Measurements from ENCODE around the gene EPHB1. TPM values are rescaled to one million over a fixed set of nuclear protein-coding genes. Genes with fewer than 3 reads are reported as not detected.

Gene EPHB1
- polyA plus RNA-seq, 1 donor: 3.7 TPM

- Histone ChIP-seq H3K9me3 (ENCODE audit: control insufficient read depth, low read depth, low read length) (no peaks in the 10 kb centered on the region), H3K4me1 (ENCODE audit: control insufficient read depth, insufficient read depth, low read length) (no peaks in the 10 kb centered on the region), H3K4me3 (ENCODE audit: low read length) (no peak overlapping the region), H3K27me3 (ENCODE audit: control insufficient read depth, insufficient read depth, low read length) (peaks cover 7% of the 10 kb centered on the region), H3K36me3 (ENCODE audit: control insufficient read depth, insufficient read depth, low read length) (no peaks in the 10 kb centered on the region), H3K27ac (ENCODE audit: low read length) (no peak overlapping the region)
- WGBS (ENCODE audit: insufficient coverage, low lambda C conversion rate): no CpG with 5 or more reads among the region's 2 CpGs
- no peak for DNase-seq
These were observed 447.2 kb downstream of the EPHB1 start for GRCh38 chr3:135242285-135242684.

- WGBS (ENCODE audit: insufficient coverage, low lambda C conversion rate): no CpG with 5 or more reads among the region's 3 CpGs
- Histone ChIP-seq H3K27ac (ENCODE audit: low read length) (no peak overlapping the region), H3K4me3 (ENCODE audit: low read length) (no peak overlapping the region), H3K27me3 (ENCODE audit: control insufficient read depth, insufficient read depth, low read length) (peaks cover 4% of the 10 kb centered on the region), H3K4me1 (ENCODE audit: control insufficient read depth, insufficient read depth, low read length) (no peaks in the 10 kb centered on the region), H3K36me3 (ENCODE audit: control insufficient read depth, insufficient read depth, low read length) (no peaks in the 10 kb centered on the region), H3K9me3 (ENCODE audit: control insufficient read depth, low read depth, low read length) (no peaks in the 10 kb centered on the region)
- DNase-seq: no peak
These were observed 448.6 kb downstream of the EPHB1 start for GRCh38 chr3:135243616-135244015.

- no peaks in the 10 kb centered on the region for H3K9me3 ChIP-seq (ENCODE audit: control insufficient read depth, low read depth, low read length)
- no CpG with 5 or more reads among the region's 1 CpG for WGBS (ENCODE audit: insufficient coverage, low lambda C conversion rate)
These were observed 451.0 kb downstream of the EPHB1 start for GRCh38 chr3:135246027-135246426.

GRCh38 chr3:135248213-135248612, 453.2 kb downstream of the EPHB1 start:
- 92% methylated on average over 2 of the region's 12 CpGs for WGBS (ENCODE audit: insufficient coverage, low lambda C conversion rate)
- Histone ChIP-seq H3K9me3 (ENCODE audit: control insufficient read depth, low read depth, low read length) (no peaks in the 10 kb centered on the region), H3K36me3 (ENCODE audit: control insufficient read depth, insufficient read depth, low read length) (no peaks in the 10 kb centered on the region)

More at GRCh38 chr3:135246027-135246426, 451.0 kb downstream of the EPHB1 start:
- Histone ChIP-seq H3K4me3 (ENCODE audit: low read length) (no peak overlapping the region), H3K27ac (ENCODE audit: low read length) (no peak overlapping the region), H3K4me1 (ENCODE audit: control insufficient read depth, insufficient read depth, low read length) (no peaks in the 10 kb centered on the region), H3K36me3 (ENCODE audit: control insufficient read depth, insufficient read depth, low read length) (no peaks in the 10 kb centered on the region), H3K27me3 (ENCODE audit: control insufficient read depth, insufficient read depth, low read length) (no peaks in the 10 kb centered on the region)
- DNase-seq: no peak

GRCh38 chr3:135249186-135249585, 454.1 kb downstream of the EPHB1 start:
- Histone ChIP-seq H3K4me3 (ENCODE audit: low read length) (no peak overlapping the region), H3K9me3 (ENCODE audit: control insufficient read depth, low read depth, low read length) (no peaks in the 10 kb centered on the region), H3K27ac (ENCODE audit: low read length) (no peak overlapping the region), H3K27me3 (ENCODE audit: control insufficient read depth, insufficient read depth, low read length) (no peaks in the 10 kb centered on the region), H3K36me3 (ENCODE audit: control insufficient read depth, insufficient read depth, low read length) (no peaks in the 10 kb centered on the region), H3K4me1 (ENCODE audit: control insufficient read depth, insufficient read depth, low read length) (no peaks in the 10 kb centered on the region)
- no CpG with 5 or more reads among the region's 5 CpGs for WGBS (ENCODE audit: insufficient coverage, low lambda C conversion rate)
- DNase-seq: no peak

More at GRCh38 chr3:135248213-135248612, 453.2 kb downstream of the EPHB1 start:
- no peak for DNase-seq
- Histone ChIP-seq H3K27ac (ENCODE audit: low read length) (no peak overlapping the region), H3K27me3 (ENCODE audit: control insufficient read depth, insufficient read depth, low read length) (no peaks in the 10 kb centered on the region), H3K4me1 (ENCODE audit: control insufficient read depth, insufficient read depth, low read length) (no peaks in the 10 kb centered on the region), H3K4me3 (ENCODE audit: low read length) (no peak overlapping the region)

- Histone ChIP-seq H3K9me3 (ENCODE audit: control insufficient read depth, low read depth, low read length) (no peaks in the 10 kb centered on the region), H3K36me3 (ENCODE audit: control insufficient read depth, insufficient read depth, low read length) (no peaks in the 10 kb centered on the region), H3K27me3 (ENCODE audit: control insufficient read depth, insufficient read depth, low read length) (no peaks in the 10 kb centered on the region), H3K4me3 (ENCODE audit: low read length) (no peak overlapping the region), H3K27ac (ENCODE audit: low read length) (no peak overlapping the region), H3K4me1 (ENCODE audit: control insufficient read depth, insufficient read depth, low read length) (no peaks in the 10 kb centered on the region)
- no peak for DNase-seq
- WGBS (ENCODE audit: insufficient coverage, low lambda C conversion rate): no CpG with 5 or more reads among the region's 3 CpGs
These were observed 463.9 kb downstream of the EPHB1 start for GRCh38 chr3:135258916-135259315.

GRCh38 chr3:135260025-135260424, 465.0 kb downstream of the EPHB1 start:
- WGBS (ENCODE audit: insufficient coverage, low lambda C conversion rate): 57% methylated on average over 2 of the region's 2 CpGs
- no peak for DNase-seq
- no peaks in the 10 kb centered on the region for H3K36me3 ChIP-seq (ENCODE audit: control insufficient read depth, insufficient read depth, low read length)
- no peaks in the 10 kb centered on the region for H3K9me3 ChIP-seq (ENCODE audit: control insufficient read depth, low read depth, low read length)
- no peaks in the 10 kb centered on the region for H3K27me3 ChIP-seq (ENCODE audit: control insufficient read depth, insufficient read depth, low read length)
- H3K27ac ChIP-seq (ENCODE audit: low read length): no peak overlapping the region
- no peaks in the 10 kb centered on the region for H3K4me1 ChIP-seq (ENCODE audit: control insufficient read depth, insufficient read depth, low read length)
- H3K4me3 ChIP-seq (ENCODE audit: low read length): no peak overlapping the region

- H3K4me3 ChIP-seq (ENCODE audit: low read length): no peak overlapping the region
- DNase-seq: no peak
- H3K4me1 ChIP-seq (ENCODE audit: control insufficient read depth, insufficient read depth, low read length): no peaks in the 10 kb centered on the region
- no peak overlapping the region for H3K27ac ChIP-seq (ENCODE audit: low read length)
- no peaks in the 10 kb centered on the region for H3K36me3 ChIP-seq (ENCODE audit: control insufficient read depth, insufficient read depth, low read length)
- no CpG with 5 or more reads among the region's 6 CpGs for WGBS (ENCODE audit: insufficient coverage, low lambda C conversion rate)
- no peaks in the 10 kb centered on the region for H3K27me3 ChIP-seq (ENCODE audit: control insufficient read depth, insufficient read depth, low read length)
- no peaks in the 10 kb centered on the region for H3K9me3 ChIP-seq (ENCODE audit: control insufficient read depth, low read depth, low read length)
These were observed 466.2 kb downstream of the EPHB1 start for GRCh38 chr3:135261214-135261775.

- H3K9me3 ChIP-seq (ENCODE audit: control insufficient read depth, low read depth, low read length): no peaks in the 10 kb centered on the region
- no CpG with 5 or more reads among the region's 1 CpG for WGBS (ENCODE audit: insufficient coverage, low lambda C conversion rate)
- no peak overlapping the region for H3K27ac ChIP-seq (ENCODE audit: low read length)
- no peaks in the 10 kb centered on the region for H3K36me3 ChIP-seq (ENCODE audit: control insufficient read depth, insufficient read depth, low read length)
- no peaks in the 10 kb centered on the region for H3K27me3 ChIP-seq (ENCODE audit: control insufficient read depth, insufficient read depth, low read length)
- DNase-seq: no peak
- H3K4me3 ChIP-seq (ENCODE audit: low read length): no peak overlapping the region
- H3K4me1 ChIP-seq (ENCODE audit: control insufficient read depth, insufficient read depth, low read length): no peaks in the 10 kb centered on the region
These were observed 466.9 kb downstream of the EPHB1 start for GRCh38 chr3:135261916-135262315.

GRCh38 chr3:135262441-135262840, 467.4 kb downstream of the EPHB1 start:
- Histone ChIP-seq H3K27ac (ENCODE audit: low read length) (no peak overlapping the region), H3K4me1 (ENCODE audit: control insufficient read depth, insufficient read depth, low read length) (no peaks in the 10 kb centered on the region), H3K27me3 (ENCODE audit: control insufficient read depth, insufficient read depth, low read length) (no peaks in the 10 kb centered on the region), H3K9me3 (ENCODE audit: control insufficient read depth, low read depth, low read length) (no peaks in the 10 kb centered on the region), H3K4me3 (ENCODE audit: low read length) (no peak overlapping the region), H3K36me3 (ENCODE audit: control insufficient read depth, insufficient read depth, low read length) (no peaks in the 10 kb centered on the region)
- DNase-seq: no peak
- WGBS (ENCODE audit: insufficient coverage, low lambda C conversion rate): no CpG with 5 or more reads among the region's 4 CpGs

- no peaks in the 10 kb centered on the region for H3K36me3 ChIP-seq (ENCODE audit: control insufficient read depth, insufficient read depth, low read length)
- no CpG with 5 or more reads among the region's 3 CpGs for WGBS (ENCODE audit: insufficient coverage, low lambda C conversion rate)
- H3K4me3 ChIP-seq (ENCODE audit: low read length): no peak overlapping the region
- DNase-seq: no peak
- H3K9me3 ChIP-seq (ENCODE audit: control insufficient read depth, low read depth, low read length): no peaks in the 10 kb centered on the region
- no peak overlapping the region for H3K27ac ChIP-seq (ENCODE audit: low read length)
- H3K4me1 ChIP-seq (ENCODE audit: control insufficient read depth, insufficient read depth, low read length): no peaks in the 10 kb centered on the region
- H3K27me3 ChIP-seq (ENCODE audit: control insufficient read depth, insufficient read depth, low read length): no peaks in the 10 kb centered on the region
These were observed 468.3 kb downstream of the EPHB1 start for GRCh38 chr3:135263331-135263730.
